ENCODE measurements around the gene PPIAL4G. TPM values are rescaled to one million over a fixed set of nuclear protein-coding genes. Genes with fewer than 3 reads are reported as not detected.

Gene PPIAL4G
- total RNA-seq (2022; extraction: Qiagen RNA extraction) = not detected in 5 replicates

DNA sequence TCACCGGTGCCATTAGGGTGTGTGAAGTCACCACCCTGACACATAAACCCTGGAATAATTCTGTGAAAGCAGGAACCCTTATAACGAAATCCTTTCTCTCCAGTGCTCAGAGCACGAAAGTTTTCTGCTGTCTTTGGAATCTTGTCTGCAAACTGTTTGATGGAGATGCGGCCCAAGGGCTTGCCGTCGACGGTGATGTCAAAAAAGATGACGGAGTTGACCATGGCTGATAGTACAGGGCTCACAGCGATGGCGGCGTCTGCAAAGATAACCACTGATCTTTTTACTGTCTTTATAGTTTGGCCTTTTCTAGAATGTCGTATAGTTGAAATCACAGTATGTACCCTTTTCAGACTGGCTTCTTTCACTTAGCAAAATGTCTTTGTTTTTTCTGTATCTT, at the start of gene PPIAL4G:
Gene PPIAL4G (minus strand): TSS at position 274 of the 400 bp plus-strand sequence. CDS start 50 bp downstream, at position 224.

Other genes with a start within 250 kb of the PPIAL4G start
- 21.0 to 25.0 TPM (median 22.7 TPM) in 5 replicates for gene NBPF14, start 112.7 kb upstream of the PPIAL4G start, total RNA-seq (2022; extraction: Qiagen RNA extraction)